Smooth muscle cell (in vitro differentiated cells): ENCODE results near the gene MUC5B. TPM values are rescaled to one million over a fixed set of nuclear protein-coding genes. Genes with fewer than 3 reads are reported as not detected.
"Not testable (repeated sequence)": the region's sequence is repeated elsewhere in the genome, so short reads cannot be mapped to it uniquely, and the experiment has no call there.

Experiments
- DNase-seq: peaks from one replicate; lab custom pipeline; 2025; ENCODE audit not compliant: unreplicated experiment; lab: John Stamatoyannopoulos, UW
- H2AFZ ChIP-seq: fragments of 200-600 bp; sonication (generic); 2 replicates; pipeline ENCODE4 v1.6.0; 2016; ENCODE audit warnings: antibody characterized with exemption, low read depth, mild to moderate bottlenecking
- H3F3A ChIP-seq: fragments of 200-600 bp; sonication (generic); 2 replicates; pipeline ENCODE4 v1.6.0; 2017; ENCODE audit warnings: antibody characterized with exemption, low read depth
- H3K27ac ChIP-seq: fragments of 200-600 bp; sonication (generic); 2 replicates; pipeline ENCODE4 v1.5.1; 2016; ENCODE audit warnings: low read depth, mild to moderate bottlenecking
- H3K27me3 ChIP-seq: fragments of 200-600 bp; sonication (generic); 2 replicates; pipeline ENCODE4 v1.6.1; 2016; ENCODE audit warnings: low read depth, mild to moderate bottlenecking
- H3K36me3 ChIP-seq: fragments of 200-600 bp; sonication (generic); 2 replicates; pipeline ENCODE4 v1.5.1; 2016; ENCODE audit warnings: low read depth
- H3K4me1 ChIP-seq: fragments of 200-600 bp; sonication (generic); 2 replicates; pipeline ENCODE4 v1.5.1; 2016; ENCODE audit warnings: low read depth
- H3K4me2 ChIP-seq: fragments of 200-600 bp; sonication (generic); 2 replicates; pipeline ENCODE4 v1.6.0; 2016; ENCODE audit warnings: mild to moderate bottlenecking
- H3K4me3 ChIP-seq: fragments of 200-600 bp; sonication (generic); 2 replicates; pipeline ENCODE4 v1.5.1; 2016; ENCODE audit warnings: mild to moderate bottlenecking
- H3K79me2 ChIP-seq: fragments of 200-600 bp; sonication (generic); 2 replicates; pipeline ENCODE4 v1.6.0; 2016; ENCODE audit warnings: low read depth, mild to moderate bottlenecking
- H3K9ac ChIP-seq: fragments of 200-600 bp; sonication (generic); 2 replicates; pipeline ENCODE4 v1.6.0; 2016; ENCODE audit warnings: low read depth
- H3K9me3 ChIP-seq: fragments of 200-600 bp; sonication (generic); replicated peaks from 2 replicates; pipeline ENCODE4 v1.5.1; 2016; ENCODE audit warnings: low read depth
- H4K20me1 ChIP-seq: fragments of 200-600 bp; sonication (generic); 2 replicates; pipeline ENCODE4 v1.6.0; 2016; ENCODE audit warnings: low read depth
- WGBS: methylation state at CpG from one replicate; pipeline ENCODE4 v1.1.7; 2016; ENCODE audit warnings: low lambda C conversion rate; 5-methylcytosine and 5-hydroxymethylcytosine counted together
- polyA plus RNA-seq: library from polyadenylated mRNA; unstranded; fragments of >200 nt; fragmentation: Nextera tagmentation; extraction: Ambion mirVana; gene quantifications from 2 replicates; pipeline ENCODE4 v1.2.1, GENCODE V29; 2016
- total RNA-seq: library from RNA; depleted of rRNA; stranded (reverse); fragments of >200 nt; gene quantifications from 2 replicates; pipeline ENCODE4 v1.2.3, GENCODE V29; 2014
- TF ChIP-seq, protein P1 (sequence below): fragments of 200-600 bp; sonication (generic); IDR thresholded peaks from 2 replicates; pipeline ENCODE4 v1.5.1; 2017; ENCODE audit warnings: borderline replicate concordance, mild to moderate bottlenecking, antibody characterized with exemption; ENCODE audit not compliant: insufficient read depth, poor library complexity, severe bottlenecking

Gene MUC5B
- total and polyA plus RNA-seq, 2 experiments from 2014 or later = not detected

DNA sequence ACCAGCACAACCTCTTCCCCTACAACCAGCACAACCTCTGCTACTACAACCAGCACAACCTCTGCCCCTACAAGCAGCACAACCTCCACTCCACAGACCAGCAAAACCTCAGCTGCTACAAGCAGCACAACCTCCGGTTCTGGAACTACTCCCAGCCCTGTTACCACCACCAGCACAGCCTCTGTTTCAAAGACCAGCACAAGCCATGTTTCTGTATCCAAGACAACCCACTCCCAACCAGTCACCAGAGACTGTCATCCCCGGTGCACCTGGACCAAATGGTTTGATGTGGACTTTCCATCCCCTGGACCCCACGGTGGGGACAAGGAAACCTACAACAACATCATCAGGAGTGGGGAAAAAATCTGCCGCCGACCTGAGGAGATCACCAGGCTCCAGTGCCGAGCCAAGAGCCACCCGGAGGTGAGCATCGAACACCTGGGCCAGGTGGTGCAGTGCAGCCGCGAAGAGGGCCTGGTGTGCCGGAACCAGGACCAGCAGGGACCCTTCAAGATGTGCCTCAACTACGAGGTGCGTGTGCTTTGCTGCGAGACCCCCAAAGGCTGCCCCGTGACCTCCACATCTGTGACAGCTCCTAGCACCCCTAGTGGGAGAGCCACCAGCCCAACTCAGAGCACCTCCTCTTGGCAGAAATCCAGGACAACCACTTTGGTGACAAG is 34.3 kb upstream of the MUC5B start:
- DNase-seq, H3K4me3 ChIP-seq, H3F3A ChIP-seq, H3K79me2 ChIP-seq, H3K4me1 ChIP-seq, H2AFZ ChIP-seq, H4K20me1 ChIP-seq, H3K9me3 ChIP-seq, H3K27me3 ChIP-seq, H3K4me2 ChIP-seq, H3K36me3 ChIP-seq, H3K9ac ChIP-seq, H3K27ac ChIP-seq: not testable (repeated sequence)
- WGBS = 72% methylated on average over 13 of the region's 15 CpGs

DNA sequence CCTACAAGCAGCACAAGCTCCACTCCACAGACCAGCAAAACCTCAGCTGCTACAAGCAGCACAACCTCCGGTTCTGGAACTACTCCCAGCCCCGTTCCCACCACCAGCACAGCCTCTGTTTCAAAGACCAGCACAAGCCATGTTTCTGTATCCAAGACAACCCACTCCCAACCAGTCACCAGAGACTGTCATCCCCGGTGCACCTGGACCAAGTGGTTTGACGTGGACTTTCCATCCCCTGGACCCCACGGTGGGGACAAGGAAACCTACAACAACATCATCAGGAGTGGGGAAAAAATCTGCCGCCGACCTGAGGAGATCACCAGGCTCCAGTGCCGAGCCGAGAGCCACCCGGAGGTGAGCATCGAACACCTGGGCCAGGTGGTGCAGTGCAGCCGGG is 33.0 kb upstream of the MUC5B start:
- H4K20me1 ChIP-seq, H3K9me3 ChIP-seq, H3K4me1 ChIP-seq, H3K36me3 ChIP-seq, DNase-seq, H3K9ac ChIP-seq, H3K79me2 ChIP-seq, H3K27me3 ChIP-seq, H3K27ac ChIP-seq, H3K4me2 ChIP-seq, H2AFZ ChIP-seq, H3K4me3 ChIP-seq, H3F3A ChIP-seq: not testable (repeated sequence)
- WGBS = 79% methylated on average over 9 of the region's 12 CpGs

DNA sequence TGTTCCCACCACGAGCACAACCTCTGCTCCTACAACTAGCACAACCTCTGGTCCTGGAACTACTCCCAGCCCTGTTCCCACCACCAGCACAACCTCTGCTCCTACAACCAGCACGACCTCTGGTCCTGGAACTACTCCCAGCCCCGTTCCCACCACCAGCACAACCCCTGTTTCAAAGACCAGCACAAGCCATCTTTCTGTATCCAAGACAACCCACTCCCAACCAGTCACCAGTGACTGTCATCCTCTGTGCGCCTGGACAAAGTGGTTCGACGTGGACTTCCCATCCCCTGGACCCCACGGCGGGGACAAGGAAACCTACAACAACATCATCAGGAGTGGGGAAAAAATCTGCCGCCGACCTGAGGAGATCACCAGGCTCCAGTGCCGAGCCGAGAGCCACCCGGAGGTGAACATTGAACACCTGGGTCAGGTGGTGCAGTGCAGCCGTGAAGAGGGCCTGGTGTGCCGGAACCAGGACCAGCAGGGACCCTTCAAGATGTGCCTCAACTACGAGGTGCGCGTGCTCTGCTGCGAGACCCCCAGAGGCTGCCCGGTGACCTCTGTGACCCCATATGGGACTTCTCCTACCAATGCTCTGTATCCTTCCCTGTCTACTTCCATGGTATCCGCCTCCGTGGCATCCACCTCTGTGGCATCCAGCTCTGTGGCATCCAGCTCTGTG is 30.9 kb upstream of the MUC5B start:
- not testable (repeated sequence) for H3F3A ChIP-seq, DNase-seq, H3K9me3 ChIP-seq, H2AFZ ChIP-seq, H3K79me2 ChIP-seq, H3K27me3 ChIP-seq, H4K20me1 ChIP-seq, H3K4me3 ChIP-seq, H3K27ac ChIP-seq, H3K4me2 ChIP-seq, H3K9ac ChIP-seq, H3K36me3 ChIP-seq, H3K4me1 ChIP-seq
- WGBS = 89% methylated on average over 22 of the region's 22 CpGs

DNA sequence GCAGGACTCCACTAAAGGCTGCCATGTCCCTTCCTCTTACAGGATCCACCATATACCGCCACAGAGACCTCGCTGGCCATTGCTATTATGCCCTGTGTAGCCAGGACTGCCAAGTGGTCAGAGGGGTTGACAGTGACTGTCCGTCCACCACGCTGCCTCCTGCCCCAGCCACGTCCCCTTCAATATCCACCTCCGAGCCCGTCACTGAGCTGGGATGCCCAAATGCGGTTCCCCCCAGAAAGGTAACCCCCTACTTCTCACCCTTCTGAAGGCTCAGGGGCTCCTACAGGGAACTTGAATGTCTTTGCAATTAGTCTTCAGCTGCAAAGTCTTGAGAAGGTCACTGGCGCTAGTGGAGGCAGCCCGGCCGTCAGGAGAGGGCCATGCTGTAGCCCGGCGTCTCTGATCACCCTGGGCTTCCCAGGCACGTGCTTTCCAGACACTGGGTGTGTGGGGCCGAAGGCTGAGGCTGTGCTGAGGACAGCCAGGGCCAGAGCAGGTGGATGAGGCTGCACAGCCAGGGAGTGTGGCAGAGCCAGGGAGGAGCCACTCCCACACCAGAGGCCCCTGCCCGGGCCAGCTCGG is 30.0 kb upstream of the MUC5B start:
- no peaks in the 10 kb centered on the region for H3K4me1 ChIP-seq
- no peaks in the 10 kb centered on the region for H3K27me3 ChIP-seq
- no peak overlapping the region for H2AFZ ChIP-seq
- H3K27ac ChIP-seq = no peak overlapping the region
- no peaks in the 10 kb centered on the region for H3K79me2 ChIP-seq
- no peak overlapping the region for H3K4me3 ChIP-seq
- TF ChIP-seq, protein P1, sequence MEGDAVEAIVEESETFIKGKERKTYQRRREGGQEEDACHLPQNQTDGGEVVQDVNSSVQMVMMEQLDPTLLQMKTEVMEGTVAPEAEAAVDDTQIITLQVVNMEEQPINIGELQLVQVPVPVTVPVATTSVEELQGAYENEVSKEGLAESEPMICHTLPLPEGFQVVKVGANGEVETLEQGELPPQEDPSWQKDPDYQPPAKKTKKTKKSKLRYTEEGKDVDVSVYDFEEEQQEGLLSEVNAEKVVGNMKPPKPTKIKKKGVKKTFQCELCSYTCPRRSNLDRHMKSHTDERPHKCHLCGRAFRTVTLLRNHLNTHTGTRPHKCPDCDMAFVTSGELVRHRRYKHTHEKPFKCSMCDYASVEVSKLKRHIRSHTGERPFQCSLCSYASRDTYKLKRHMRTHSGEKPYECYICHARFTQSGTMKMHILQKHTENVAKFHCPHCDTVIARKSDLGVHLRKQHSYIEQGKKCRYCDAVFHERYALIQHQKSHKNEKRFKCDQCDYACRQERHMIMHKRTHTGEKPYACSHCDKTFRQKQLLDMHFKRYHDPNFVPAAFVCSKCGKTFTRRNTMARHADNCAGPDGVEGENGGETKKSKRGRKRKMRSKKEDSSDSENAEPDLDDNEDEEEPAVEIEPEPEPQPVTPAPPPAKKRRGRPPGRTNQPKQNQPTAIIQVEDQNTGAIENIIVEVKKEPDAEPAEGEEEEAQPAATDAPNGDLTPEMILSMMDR = no peak
- DNase-seq = no peak
- H3F3A ChIP-seq = no peaks in the 10 kb centered on the region
- no peaks in the 10 kb centered on the region for H3K9me3 ChIP-seq
- WGBS = 90% methylated on average over 17 of the region's 17 CpGs
- no peak overlapping the region for H3K4me2 ChIP-seq
- H4K20me1 ChIP-seq = no peaks in the 10 kb centered on the region
- H3K36me3 ChIP-seq = no peaks in the 10 kb centered on the region
- H3K9ac ChIP-seq = no peak overlapping the region
